ENCODE measurements around the gene USP38.
A peak's percentile ranks its signal among the peaks of the same experiment; 100 is the strongest.
"Not testable (repeated sequence)": the region's sequence is repeated elsewhere in the genome, so short reads cannot be mapped to it uniquely, and the experiment has no call there.

The USP38 gene

DNA sequence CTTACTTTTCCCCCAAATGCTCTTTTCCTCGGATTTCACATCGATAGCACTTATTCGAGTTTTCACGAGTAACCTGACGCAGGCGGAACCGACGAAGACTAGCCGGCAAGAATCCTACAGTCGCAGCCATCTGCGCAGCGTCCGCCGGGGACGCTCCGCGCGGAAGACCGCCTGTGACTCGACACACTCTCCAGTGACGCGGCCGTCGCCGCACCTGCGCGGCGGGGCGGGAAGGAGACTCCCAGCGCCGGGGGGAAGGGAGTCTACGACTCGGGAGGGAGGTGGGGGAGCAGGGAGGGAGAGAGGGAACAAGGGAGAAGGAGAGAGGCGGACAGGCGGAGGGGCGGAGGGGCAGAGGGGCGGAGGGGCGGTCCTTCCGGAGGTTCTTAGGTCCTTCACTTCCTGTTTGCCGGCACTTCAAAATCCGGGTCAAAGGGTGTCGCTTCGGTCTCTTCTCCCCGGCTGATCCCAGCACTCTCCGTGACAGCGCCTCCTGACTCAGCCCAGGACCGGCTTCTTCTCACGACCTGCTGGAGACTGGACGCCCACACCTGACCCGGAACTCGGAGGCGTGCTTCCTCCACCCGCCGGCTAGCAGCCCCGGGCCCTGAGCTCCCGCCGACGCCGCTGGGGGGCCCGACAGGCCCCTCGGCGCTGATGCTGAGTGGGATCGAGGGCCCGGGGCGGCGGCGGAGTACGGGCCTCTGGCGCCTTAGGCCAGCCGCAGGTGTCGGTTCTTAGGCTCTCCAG is at the start of gene USP38:
Gene USP38 (plus strand): TSS at position 415 of the 750 bp plus-strand sequence. CDS start 534 bp downstream, outside the sequence.
- DNase-seq: peak; percentile 80

DNA sequence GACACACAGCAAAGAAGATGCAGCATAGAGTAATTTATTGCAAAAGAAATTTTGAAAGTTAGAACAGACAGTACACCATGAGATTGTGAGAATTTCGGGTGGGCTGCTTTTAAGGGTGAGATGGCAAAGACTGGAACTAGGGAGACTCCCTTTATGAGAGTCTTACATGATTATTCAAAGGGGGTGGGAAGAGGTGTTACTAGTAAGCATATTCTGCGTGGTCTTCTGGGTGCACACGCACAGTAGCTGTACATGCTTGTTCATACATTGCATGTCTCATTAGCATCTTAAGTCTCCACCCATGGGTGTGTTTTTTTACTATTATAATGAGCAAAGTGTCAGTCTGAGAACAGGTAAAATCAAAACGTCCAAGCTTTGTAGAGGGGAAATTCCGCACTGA is 49.4 kb upstream of the USP38 start:
- DNase-seq: no peak

GRCh38 chr4:143140696-143141095 is 44.0 kb upstream of the USP38 start:
- DNase-seq: no peak

GRCh38 chr4:143148521-143148920 is 36.2 kb upstream of the USP38 start:
- no peak for DNase-seq

DNA sequence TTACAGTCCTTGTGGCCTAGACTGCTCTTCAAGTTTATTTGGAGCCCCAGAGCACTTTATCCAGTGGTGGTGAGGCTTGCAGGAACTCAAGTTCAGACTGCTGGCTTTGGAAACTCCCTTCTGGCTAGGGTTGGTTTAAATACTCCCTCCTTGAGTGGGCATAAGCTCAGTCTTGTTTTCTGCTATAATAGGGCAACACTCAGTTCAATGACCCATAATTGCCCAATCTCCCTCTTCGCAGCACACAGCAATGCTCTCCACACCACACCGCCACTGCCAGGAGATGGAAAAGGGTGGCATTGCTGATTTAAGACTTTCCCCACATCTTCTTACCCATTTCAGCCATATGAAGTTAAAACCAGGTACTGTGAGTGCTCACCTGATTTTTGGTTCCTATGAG is 27.9 kb upstream of the USP38 start:
- DNase-seq: no peak

DNA sequence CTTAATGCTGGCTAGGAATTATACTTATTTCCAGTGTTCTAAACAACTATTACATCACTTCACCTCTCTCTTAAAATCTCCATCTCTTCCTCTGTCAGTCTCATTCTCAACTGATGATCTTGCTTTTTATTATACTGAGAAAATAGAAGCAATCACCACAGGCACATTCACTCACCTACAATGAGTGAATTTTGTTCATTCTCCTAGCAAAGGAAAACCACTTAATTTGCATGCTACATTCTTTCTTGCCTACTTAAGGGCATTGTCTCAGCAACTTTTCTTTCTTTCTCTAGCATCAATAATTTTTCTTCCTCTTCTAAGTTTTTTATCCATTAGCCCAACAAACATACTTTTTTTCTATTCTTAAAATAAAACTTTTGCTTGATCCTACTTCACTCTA is 21.1 kb upstream of the USP38 start:
- no peak for DNase-seq

- DNase-seq: not testable (repeated sequence)
Measured at GRCh38 chr4:143166722-143167121, 18.0 kb upstream of the USP38 start.

- no peak for DNase-seq
Measured at GRCh38 chr4:143178923-143179322, 5.8 kb upstream of the USP38 start.

DNA sequence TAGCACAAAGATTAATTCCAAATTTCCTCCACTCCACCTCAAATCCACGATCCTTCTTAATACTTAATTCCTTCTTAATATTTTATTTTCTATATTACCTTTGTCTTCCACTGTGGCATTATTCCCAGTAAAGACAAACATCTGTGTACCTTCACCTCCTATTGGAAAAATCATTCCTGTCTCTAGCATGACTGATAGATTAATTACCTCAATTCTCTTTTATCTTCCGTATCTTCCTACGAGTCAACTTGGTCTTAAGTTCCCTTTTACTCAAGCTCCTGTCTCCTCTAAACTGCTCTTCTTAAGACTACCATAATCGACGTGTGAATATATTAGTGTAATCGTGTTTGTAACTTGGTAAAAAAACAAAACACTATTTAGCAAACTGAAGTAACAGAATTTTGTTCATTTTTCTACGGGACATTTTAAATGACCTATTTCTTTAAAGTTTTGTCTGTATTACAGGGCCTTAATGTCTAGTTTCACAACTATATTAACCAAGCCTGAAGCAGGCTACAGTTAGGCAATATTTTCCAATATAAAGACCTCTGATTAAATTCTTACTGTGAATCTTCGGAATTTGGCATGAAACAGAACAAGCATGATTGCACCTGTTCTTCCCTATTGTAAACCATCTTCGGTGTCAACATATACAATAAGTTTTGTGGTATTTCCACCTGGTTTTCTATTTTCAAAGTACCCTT is 1.1 kb upstream of the USP38 start:
- no peak for DNase-seq

DNA sequence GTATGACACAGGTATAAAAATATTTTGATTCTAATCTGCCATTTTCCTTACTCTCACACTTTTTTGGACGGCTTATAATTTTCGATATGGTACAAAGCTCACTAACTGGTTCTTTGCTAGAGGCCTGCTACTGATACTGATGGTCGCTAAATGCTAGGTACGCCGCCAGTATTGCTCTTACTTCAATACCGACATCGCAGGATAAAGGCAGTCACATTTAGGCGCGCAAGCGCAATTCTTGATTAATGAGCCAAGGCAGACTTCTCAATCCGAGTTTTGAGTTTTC is 557 bp upstream of the USP38 start:
- no peak for DNase-seq

- no peak for DNase-seq
Measured at GRCh38 chr4:143185253-143186107, 763 bp downstream of the USP38 start.

DNA sequence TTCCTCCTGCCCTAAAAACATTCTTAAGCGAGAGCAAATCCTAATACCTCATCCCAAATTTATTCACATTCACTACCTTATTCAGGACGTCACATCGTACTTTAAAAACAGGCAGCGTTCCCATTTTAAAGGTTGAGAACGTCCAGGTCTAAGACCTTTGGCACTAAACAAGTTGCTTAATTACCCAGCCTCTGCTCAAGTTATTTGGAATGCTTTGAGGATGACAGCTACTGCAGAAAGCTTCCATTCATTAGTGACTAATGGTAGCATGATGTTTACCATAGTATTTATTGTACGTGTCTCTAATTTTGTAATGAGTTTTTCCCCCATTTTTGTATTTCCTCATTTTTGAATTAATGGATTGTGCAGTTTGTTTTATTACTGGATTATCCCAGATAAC is 1.5 kb downstream of the USP38 start:
- DNase-seq: no peak

DNA sequence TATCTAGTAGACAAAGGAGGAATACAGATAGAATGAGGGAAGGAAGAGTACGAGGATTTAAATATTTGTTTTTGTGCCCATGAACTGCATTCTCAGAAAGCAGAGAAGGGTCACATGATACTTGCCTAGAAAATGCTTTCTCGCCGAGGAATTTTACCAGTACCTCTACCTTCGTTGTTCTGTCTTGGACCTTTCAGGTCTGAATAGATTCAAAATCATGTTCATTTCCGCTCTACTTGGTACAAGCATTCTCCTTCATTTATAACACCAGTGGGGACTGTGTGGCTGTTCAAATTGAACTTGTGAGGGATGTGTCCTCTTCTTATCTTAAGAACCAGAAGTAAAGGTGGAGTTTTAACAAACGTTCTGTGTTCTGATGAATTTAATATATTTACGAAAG is 1.9 kb downstream of the USP38 start:
- DNase-seq: no peak

GRCh38 chr4:143188136-143189088 is 3.7 kb downstream of the USP38 start:
- DNase-seq: no peak

DNA sequence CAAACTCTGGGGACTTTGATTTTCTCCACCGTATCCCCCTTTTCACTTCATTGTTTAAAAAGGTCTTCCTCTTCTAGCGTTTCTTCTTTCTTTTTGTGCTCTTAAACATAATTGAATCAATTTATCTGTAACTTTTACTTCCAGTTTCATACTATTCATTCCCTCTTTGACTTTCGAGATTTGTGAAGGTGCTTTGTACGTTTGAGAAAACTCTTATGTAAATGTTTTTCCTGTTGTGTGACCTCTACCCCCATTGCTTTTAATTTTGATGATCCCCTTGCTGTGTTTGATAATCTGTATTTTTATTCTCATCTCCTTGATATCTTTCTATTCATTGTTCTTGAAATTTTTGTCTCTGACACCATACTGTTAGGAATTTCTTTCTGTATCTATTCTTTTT is 4.8 kb downstream of the USP38 start:
- DNase-seq: no peak

- no peak for DNase-seq
Measured at GRCh38 chr4:143195581-143195980, 10.9 kb downstream of the USP38 start.

- DNase-seq: no peak
Measured at GRCh38 chr4:143196323-143196722, 11.6 kb downstream of the USP38 start.

- DNase-seq: no peak
Measured at GRCh38 chr4:143199503-143199902, 14.8 kb downstream of the USP38 start.

GRCh38 chr4:143202824-143203223 is 18.1 kb downstream of the USP38 start:
- DNase-seq: no peak

- DNase-seq: no peak
Measured at GRCh38 chr4:143203577-143203976, 18.9 kb downstream of the USP38 start.

GRCh38 chr4:143207555-143207954 is 22.8 kb downstream of the USP38 start:
- DNase-seq: no peak

GRCh38 chr4:143212566-143212965 is 27.8 kb downstream of the USP38 start:
- DNase-seq: no peak

- DNase-seq: no peak
Measured at GRCh38 chr4:143215873-143216272, 31.2 kb downstream of the USP38 start.
